ENCODE data around the gene ROR1.

- TF ChIP-seq CTCF (IDR thresholded peaks at IDR 0.05) (no peak), POLR2A (IDR thresholded peaks at IDR 0.05) (no peak)
These were observed 17.0 kb upstream of the ROR1 start for GRCh38 chr1:63756839-63757238.

Measured in uterus (tissue), 2 donors.